ENCODE data around the gene PITPNC1. TPM values are rescaled to one million over a fixed set of nuclear protein-coding genes. Genes with fewer than 3 reads are reported as not detected.

Gene PITPNC1
- total RNA-seq, 1 experiment from 2014 or later, result 35.5 TPM

DNA sequence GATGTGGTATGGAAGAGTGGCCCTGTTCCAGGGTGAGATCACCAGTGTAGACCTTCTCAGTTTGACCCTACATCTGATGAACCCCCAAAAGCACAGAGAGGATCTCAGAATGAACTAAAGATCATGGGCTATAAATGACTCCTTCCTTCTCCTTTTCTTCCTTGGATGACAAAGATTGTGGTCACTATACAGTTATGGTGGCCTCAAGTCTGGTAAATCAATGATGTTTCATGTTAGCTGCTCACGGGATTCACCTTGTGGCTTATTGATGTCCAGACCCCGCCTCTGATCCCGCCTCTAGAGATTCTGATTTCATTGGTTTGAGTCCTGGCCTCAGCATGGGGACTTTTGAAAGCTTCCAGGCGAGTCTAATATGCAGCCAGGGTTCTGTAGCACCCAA, 112.2 kb downstream of the PITPNC1 start:
- POLR2A ChIA-PET (ENCODE audit: low non-redundant PET), result no interaction called here

GRCh38 chr17:67490471-67490870, 113.4 kb downstream of the PITPNC1 start:
- BruUV-seq (replicated peaks), result no TSS peak

More for the DNA sequence above, 112.2 kb downstream of the PITPNC1 start:
- no peaks in the 10 kb centered on the region for H3K27me3 ChIP-seq (replicated peaks; ENCODE audit: insufficient read depth, low read depth, low read length, poor library complexity)
- peaks cover 38% of the 10 kb centered on the region for H3K4me1 ChIP-seq (ENCODE audit: insufficient read depth, low read length, poor library complexity, severe bottlenecking)
- H3K4me3 ChIP-seq (ENCODE audit: low read depth, low read length, poor library complexity, severe bottlenecking), result no peak overlapping the region
- no peak for DNase-seq (ENCODE audit: low spot score)
- intact Hi-C loops (cut with micrococcal nuclease; ENCODE audit: unreplicated experiment), result loop anchor here (10.0 kb wide), 1 partner anchor 116 kb away; no protein-coding TSS in a partner anchor
- CTCF ChIA-PET, result no interaction called here
- no peaks in the 10 kb centered on the region for H3K9me3 ChIP-seq (ENCODE audit: low read depth, low read length, poor library complexity, severe bottlenecking)
- no peaks in the 10 kb centered on the region for H3K36me3 ChIP-seq (ENCODE audit: insufficient read depth, low read length, poor library complexity, severe bottlenecking)
- BruUV-seq (replicated peaks), result no TSS peak
- H3K27ac ChIP-seq (ENCODE audit: low read depth, low read length, poor library complexity, severe bottlenecking), result no peak overlapping the region
- TF ChIP-seq CTCF (conservative IDR thresholded peaks at IDR 0.05; ENCODE audit: low read depth, low read length) (no peak), EZH2 (IDR thresholded peaks at IDR 0.05; ENCODE audit: borderline replicate concordance, low read depth, low read length, poor library complexity, severe bottlenecking) (no peak)

DNA sequence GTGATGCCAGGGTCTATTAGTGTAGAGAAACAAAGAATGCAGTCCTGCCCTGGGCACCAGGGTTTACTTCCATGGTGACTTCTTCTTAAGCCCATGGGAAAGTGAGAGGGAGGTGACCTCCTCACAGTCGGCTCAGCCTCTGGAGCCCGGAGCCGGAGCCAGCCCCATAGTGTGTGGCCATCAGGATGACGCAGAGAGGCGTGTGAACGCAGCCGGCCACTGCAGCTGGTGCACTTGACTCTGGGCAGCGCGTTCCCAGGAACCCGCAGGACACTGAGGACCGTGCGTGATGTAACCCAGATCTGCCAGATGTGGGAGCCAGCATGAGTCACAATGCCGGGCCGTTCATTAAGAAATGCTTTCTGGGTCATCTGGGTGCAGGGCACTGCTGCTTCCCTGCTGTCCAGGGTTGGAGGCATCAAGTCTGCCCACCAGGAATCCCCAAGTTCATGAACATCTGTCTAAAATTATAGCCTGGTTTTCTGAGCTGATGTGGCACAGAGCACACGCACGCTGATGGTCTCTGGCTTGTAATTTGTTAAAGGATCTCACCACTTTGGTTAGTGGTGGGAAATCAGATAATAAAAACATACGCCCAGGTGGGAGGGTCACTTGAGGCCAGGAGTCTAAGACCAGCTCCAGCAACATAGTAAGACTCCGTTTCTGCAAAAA, 114.1 kb downstream of the PITPNC1 start:
- POLR2A ChIA-PET (ENCODE audit: low non-redundant PET), result no interaction called here

More at GRCh38 chr17:67490471-67490870, 113.4 kb downstream of the PITPNC1 start:
- Histone ChIP-seq H3K27ac (ENCODE audit: low read depth, low read length, poor library complexity, severe bottlenecking) (peak overlapping the region; percentile 15), H3K36me3 (ENCODE audit: insufficient read depth, low read length, poor library complexity, severe bottlenecking) (no peaks in the 10 kb centered on the region), H3K27me3 (replicated peaks; ENCODE audit: insufficient read depth, low read depth, low read length, poor library complexity) (no peaks in the 10 kb centered on the region), H3K4me3 (ENCODE audit: low read depth, low read length, poor library complexity, severe bottlenecking) (no peak overlapping the region), H3K9me3 (ENCODE audit: low read depth, low read length, poor library complexity, severe bottlenecking) (no peaks in the 10 kb centered on the region), H3K4me1 (ENCODE audit: insufficient read depth, low read length, poor library complexity, severe bottlenecking) (peaks cover 38% of the 10 kb centered on the region)
- DNase-seq (ENCODE audit: low spot score), result no peak
- TF ChIP-seq CTCF (conservative IDR thresholded peaks at IDR 0.05; ENCODE audit: low read depth, low read length), result no peak
- TF ChIP-seq EZH2 (IDR thresholded peaks at IDR 0.05; ENCODE audit: borderline replicate concordance, low read depth, low read length, poor library complexity, severe bottlenecking), result no peak
- ChIA-PET POLR2A (ENCODE audit: low non-redundant PET) (interaction anchor here (0.7 kb wide), 1 partner anchor 252 kb away, joined by 4 read pairs; no protein-coding TSS in a partner anchor), CTCF (no interaction called here)
- intact Hi-C loops (cut with micrococcal nuclease; ENCODE audit: unreplicated experiment), result no loop called here

More for the DNA sequence above, 114.1 kb downstream of the PITPNC1 start:
- CTCF ChIA-PET, result no interaction called here
- H3K27ac ChIP-seq (ENCODE audit: low read depth, low read length, poor library complexity, severe bottlenecking), result peak overlapping the region; percentile 15
- intact Hi-C loops (cut with micrococcal nuclease; ENCODE audit: unreplicated experiment), result no loop called here
- no peaks in the 10 kb centered on the region for H3K27me3 ChIP-seq (replicated peaks; ENCODE audit: insufficient read depth, low read depth, low read length, poor library complexity)
- peaks cover 38% of the 10 kb centered on the region for H3K4me1 ChIP-seq (ENCODE audit: insufficient read depth, low read length, poor library complexity, severe bottlenecking)
- no peak for TF ChIP-seq EZH2 (IDR thresholded peaks at IDR 0.05; ENCODE audit: borderline replicate concordance, low read depth, low read length, poor library complexity, severe bottlenecking)
- no peak for TF ChIP-seq CTCF (conservative IDR thresholded peaks at IDR 0.05; ENCODE audit: low read depth, low read length)
- no peaks in the 10 kb centered on the region for H3K36me3 ChIP-seq (ENCODE audit: insufficient read depth, low read length, poor library complexity, severe bottlenecking)
- H3K9me3 ChIP-seq (ENCODE audit: low read depth, low read length, poor library complexity, severe bottlenecking), result no peaks in the 10 kb centered on the region
- BruUV-seq (replicated peaks), result no TSS peak
- H3K4me3 ChIP-seq (ENCODE audit: low read depth, low read length, poor library complexity, severe bottlenecking), result no peak overlapping the region
- no peak for DNase-seq (ENCODE audit: low spot score)

Measured in A673 (cell line).